GM18867 (cell line): Measurements from ENCODE around the gene COL28A1.
"Not testable (repeated sequence)": the region's sequence is repeated elsewhere in the genome, so short reads cannot be mapped to it uniquely, and the experiment has no call there.

Experiments used
- ATAC-seq: cut with Tn5 transposase; IDR thresholded peaks from one replicate; pipeline ENCODE4 v1.9.1; 2021; ENCODE audit warnings: mild to moderate bottlenecking, moderate library complexity; ENCODE audit not compliant: unreplicated experiment

Gene COL28A1

DNA sequence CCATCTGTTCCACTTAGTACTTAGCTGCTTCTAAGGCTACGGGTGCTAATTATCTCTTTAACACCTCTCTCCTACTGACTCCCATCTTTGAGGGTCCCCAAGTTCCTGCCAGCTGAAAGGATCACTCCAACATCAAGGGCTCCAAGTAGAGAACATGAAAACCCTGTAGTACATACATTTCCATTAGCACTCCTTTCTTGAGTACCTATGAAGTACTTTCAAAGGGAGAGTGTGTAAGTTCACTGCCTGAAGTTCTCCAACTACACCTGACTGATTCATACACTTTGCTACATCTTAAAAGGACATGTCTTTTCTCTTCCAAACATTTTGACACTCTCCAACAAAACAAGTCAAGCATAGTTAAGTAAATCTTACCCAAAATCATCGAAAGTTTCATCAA lies 113.8 kb downstream of the COL28A1 start:
- ATAC-seq = no peak

DNA sequence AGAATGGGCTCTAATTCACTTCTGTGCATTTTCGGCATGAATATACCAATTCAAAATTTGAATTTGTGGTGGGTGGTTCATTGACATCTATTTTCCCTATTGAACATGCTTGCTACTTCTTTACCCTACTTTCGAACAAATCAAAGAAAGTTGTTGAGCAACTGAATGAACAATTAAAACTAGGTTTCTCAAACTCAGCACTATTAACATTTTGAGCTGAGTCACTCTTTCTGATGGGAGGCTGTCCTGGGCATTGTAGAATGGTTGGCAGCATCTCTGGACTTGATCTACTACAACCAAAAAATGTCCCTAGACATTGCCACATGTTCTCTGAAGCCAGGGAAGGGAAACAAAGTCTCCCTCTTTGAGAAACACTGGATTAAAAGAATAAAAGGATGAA lies 116.7 kb downstream of the COL28A1 start:
- no peak for ATAC-seq

DNA sequence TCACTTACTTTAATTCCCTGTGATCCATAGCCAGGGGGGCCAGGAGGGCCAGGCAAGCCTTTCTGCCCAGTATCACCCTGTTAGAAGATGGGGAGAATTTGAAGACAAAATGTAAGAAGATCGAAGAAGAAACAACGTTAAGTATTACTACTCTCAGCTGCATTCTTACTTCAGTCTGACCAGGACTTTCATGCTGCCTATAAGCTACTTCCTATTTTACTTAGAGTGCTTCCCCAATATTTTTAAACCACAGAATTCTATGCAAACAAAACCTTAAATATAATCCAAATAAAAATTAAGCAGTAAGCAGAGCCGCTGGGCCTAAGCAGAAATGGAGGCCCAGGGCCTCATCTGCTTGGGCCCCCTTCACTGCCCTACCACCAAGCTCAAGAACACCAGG lies 117.8 kb downstream of the COL28A1 start:
- no peak for ATAC-seq

DNA sequence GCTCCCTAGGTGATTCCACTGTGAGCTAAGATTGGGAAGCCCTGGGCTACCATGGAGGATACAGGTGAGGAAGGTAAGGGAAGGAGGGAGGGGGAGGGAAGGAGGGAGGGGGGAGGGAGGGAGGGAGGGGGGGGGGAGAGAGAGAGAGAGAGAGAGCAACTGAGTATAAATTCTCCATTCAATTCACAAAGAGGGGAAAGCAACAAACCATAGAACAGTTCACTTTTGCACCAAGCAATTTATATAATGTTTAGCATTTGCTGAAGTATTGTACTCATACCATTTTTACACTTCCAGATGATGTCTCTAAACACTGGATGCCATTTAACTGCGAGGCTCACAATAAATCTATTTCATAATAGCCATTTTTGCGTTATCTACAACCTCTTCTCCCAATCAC lies 118.3 kb downstream of the COL28A1 start:
- no peak for ATAC-seq

DNA sequence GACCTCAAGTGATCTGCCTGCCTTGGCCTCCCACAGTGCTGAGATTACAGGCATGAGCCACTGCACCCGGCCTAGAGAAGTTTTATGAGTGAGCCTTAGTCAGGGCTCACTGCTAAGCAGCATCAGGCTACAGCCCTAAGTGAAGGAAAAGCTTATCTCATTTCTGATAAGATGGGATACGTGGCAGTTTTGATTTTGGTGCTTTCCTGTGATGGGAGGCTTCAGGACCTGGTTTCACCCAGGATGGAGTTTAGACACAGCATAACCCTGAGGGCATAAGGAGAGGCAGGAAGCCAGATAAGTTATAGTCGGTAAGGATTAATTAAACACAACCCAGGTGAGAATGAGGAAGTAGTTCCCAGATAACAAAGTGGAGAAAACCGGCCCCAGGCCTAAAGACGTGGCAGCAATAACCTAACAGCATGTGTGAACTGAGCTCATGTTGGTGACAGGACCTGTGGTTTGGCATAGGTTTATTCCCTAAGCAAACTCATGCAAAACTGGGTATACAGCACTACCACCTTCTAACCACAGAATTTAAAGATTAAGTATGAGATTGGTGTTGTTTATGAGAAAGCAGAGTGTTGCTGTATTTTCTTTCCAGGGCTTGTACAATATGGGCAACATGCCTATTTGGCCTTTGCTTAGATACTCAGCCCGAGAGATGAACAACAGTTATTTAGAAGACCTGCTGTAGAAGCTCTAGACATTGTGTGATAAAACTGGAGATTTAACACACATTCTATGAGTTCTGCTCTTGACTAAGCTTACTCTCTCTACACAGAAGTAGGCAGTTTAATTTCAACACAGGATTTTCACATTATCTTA lies 119.4 kb downstream of the COL28A1 start:
- ATAC-seq = peak; percentile 77

DNA sequence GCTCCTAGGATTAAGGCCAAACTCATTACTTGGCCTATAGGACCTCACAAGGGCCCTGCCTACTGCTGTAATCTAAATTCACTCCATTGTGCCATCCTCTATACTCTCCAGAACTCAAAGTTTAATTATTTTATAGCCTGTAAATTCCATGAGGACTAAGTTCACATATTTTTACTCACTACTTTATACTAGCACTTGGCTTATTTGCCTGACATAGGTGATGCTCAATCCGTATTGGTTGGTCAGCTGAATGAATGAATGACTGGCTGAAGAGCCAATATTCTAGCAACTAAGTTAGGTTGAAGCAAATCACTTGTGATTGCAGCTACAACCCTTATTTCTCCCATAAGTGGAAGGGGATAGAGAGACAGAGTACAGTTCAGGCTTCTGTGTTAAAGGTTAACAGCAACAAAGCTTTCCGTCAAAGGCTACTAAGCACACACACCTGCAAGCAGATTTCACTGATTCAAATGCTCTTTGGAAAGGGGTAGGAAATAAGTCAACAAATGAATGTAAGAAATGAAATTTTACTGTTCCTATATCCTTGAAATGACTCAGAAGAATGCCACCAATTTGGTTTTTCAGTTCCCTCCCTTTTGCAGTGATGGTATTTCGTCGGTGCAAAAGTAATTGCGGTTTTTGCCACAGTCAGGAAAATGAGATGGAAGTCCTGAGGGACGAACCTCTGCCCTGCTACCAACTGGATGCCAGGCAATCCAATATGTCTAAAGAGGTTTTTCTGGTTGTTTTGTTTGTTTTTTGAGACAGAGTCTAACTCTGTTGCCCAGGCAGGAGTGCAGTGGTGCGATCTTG lies 120.7 kb downstream of the COL28A1 start:
- ATAC-seq = no peak

DNA sequence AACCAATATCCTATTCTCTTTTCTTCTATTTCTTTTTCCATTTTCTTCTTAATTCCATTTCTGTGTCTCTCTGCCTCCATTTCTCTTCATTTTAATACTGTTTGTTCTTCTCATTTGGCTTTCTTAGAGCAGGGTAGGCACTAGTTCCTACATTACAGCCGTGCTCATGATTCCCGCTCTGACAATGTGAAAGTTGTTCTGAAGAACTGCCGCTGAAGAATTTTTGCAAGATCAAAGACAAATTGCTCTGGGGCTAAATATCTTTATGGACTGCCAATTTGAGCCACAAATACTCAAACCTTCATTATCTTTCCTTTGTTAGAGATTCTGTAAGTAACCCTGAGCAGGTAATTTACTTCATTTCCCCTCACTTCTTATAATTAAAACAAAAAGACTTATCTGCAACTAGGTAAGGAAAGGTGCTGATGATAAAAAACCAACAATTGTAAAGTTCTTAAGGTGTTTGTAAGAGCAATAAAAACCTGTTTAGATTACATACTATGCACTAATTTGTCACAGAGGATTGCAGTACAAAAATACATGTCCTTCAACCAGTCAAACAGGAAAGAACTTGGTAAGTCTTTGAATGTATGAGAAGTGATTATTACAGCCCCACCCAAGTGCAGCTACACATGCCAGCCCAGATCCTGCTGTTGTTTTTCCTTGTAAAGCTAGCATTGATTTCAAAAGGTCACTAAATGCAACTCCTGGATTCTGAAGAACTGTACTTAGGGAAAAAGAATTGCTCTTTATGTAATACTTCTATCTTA lies 127.5 kb downstream of the COL28A1 start:
- ATAC-seq = no peak

DNA sequence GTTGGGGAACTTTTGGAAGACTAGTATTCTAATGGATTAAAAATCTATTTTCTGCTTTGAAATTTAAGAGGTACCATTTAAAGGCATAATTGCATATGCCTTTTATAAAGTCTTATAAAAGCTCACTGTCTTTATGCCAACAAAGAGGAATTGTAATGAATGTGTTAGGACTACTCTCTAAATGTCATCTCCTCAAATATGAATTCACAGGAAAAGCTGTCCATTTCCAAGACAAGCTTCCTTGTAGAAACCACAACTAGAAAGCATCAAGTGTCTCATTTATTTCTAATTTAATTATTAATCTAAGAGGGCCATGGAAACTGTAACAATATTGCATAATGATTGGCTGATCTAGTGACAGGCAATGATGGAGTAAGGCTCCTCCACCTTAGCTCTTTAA lies 130.2 kb downstream of the COL28A1 start:
- ATAC-seq = no peak

DNA sequence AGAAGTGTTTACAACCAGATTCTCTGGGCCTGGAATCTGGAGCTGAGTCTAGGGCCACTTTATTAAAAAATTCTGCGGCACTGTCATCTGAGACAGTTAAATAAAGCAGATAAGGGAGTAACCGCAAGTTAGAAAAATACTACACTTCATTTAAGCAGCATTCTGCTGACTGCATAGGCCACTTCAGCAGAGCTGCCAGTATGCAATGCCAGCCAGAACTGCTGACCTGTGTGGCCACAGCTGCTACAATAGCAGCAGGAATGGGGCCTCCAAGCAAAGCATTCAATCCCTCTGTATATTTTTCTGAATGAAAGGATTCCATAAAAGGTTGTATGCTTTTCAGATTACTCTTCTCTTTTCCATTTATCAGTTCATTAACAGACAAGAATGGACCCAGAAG lies 136.0 kb downstream of the COL28A1 start:
- no peak for ATAC-seq

DNA sequence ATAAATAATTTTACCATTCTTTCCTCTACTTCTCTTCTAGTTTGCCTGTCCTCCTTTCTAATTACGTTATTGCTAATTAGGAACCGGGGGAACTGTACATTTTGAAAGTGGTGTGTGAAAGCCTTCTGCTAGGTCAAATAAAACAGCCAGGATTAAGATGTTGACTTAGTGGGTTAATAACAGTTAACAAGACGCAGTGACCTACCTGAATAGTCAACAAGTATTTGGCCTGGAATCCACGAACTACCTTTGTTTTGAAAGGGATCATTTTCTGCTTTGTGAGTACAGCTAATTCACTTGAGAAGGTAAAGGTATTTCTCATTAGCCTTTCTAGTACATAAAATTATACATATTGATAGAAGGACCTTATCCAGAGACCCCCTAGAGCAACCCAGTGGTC lies 139.9 kb downstream of the COL28A1 start:
- no peak for ATAC-seq

DNA sequence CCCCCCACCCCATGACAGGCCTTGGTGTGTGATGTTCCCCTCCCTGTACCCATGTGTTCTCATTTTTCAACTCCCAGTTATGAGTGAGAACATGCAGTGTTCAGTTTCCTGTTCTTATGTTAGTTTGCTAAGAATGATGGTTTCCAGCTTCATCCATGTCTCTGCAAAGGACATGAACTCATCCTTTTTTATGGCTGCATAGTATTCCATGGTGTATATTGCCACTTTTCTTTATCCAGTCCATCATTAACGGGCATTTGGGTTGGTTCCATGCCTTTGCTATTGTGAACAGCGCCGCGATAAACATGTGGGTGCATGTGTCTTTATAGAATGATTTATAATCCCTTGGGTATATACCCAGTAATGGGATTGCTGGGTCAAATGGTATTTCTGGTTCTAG lies 147.5 kb downstream of the COL28A1 start:
- not testable (repeated sequence) for ATAC-seq

DNA sequence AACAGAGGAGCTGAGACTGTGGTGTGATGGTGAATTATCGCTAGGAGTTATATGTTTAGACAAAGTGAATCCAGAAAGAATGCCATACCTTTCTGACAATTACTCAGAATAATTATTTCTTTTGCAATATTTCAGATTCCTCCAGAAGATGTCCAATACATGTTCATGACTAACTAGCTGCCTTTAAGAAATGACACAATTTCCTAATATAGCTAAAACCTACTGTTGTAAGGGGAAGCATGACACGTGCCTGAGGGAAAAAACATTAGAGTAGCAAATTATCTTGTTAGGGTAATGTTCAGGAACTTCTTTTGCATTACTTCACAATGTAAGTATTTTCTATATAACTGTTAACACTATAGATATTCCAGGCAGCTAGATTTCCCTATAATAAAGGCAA lies 150.3 kb downstream of the COL28A1 start:
- ATAC-seq = no peak

DNA sequence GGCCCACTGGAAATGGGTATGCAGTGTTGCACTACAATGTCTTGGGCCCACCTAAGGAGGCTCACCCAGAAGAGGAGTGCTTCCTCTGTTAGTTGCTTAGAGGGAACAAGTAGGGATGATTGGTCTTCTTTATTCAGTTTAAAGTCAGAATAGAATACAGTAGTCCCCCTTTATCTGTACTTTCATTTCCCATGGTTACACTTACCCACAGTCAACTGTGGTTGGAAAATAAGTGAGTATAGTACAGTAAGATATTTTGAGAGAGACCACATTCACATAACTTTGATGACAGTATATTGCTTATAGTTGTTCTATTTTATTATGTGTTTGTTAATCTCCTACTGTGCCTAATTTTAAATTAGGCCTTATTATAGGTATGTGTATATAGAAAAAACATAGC lies 151.4 kb downstream of the COL28A1 start:
- no peak for ATAC-seq

DNA sequence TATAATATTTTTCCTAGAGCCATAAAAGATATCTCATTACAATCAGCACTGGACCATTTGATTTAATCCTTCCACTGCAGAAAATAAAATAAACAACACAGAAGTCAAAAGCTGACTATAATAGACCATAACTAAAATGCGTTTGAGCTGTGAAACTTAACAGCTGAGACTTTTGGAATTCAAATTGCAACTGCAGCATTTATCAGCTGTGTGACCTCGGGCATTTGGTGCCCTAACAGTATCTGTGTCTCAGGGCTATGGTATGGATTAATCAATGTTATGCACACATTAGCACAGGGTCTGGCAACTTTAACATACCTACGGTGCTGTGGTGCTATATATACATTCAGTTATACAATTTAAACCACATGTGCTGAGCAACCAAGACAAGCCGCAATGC lies 160.1 kb downstream of the COL28A1 start:
- no peak for ATAC-seq

DNA sequence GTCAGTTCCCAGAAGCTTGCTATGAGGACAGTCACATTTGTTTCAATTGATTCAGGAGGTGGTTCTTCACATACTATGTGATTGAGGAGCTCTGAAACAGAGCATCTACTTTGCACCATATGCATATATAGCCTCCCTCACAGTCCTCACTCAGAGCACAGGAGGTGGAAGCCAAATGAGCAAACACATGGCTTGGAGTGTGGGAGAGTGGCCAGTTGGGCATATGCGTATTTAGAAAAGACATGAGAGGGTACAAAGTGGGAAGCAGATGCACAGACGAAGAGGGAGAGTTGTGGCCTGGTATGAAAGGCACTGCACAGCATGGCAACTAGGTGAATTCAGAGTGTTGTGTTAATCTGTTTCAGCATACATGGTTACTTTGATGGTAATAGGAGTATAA lies 165.6 kb downstream of the COL28A1 start:
- no peak for ATAC-seq

DNA sequence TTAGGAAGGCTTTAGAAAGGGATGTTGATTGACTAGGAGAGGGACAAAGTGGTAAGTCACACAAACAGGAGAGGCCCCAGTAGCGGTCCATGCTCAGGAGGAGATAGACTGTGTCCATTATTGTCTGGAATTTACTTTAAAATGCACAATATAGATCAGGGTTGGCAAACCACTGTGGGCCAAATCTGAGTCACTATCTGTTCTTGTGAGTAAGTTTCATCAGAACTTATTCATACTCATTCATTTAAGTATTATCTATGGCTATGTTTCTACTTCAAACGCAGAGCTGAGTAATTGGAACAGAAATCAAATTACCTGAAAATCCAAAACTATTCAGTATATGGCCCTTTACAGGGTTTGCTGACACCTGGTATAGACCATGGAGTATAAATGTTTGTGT lies 166.5 kb downstream of the COL28A1 start:
- ATAC-seq = no peak

DNA sequence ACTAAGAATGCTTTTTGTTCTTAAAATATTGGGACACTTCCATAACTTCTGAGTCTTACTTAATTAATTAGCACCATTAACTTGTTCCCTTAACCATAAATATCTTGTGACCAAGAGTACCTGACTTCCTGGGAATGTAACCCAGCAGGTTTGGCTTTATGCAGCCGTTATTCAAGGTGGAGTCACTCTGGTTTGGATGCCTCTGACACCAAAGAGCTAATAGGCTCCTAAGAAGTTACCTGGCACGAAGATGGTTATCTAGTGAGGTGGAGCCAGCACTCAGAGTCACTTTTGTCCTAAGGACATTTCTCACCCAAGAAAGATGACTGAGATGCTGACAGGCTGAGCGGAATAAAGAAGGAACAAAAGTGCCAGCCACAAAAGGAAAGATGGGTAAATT lies 181.0 kb downstream of the COL28A1 start:
- ATAC-seq = no peak

DNA sequence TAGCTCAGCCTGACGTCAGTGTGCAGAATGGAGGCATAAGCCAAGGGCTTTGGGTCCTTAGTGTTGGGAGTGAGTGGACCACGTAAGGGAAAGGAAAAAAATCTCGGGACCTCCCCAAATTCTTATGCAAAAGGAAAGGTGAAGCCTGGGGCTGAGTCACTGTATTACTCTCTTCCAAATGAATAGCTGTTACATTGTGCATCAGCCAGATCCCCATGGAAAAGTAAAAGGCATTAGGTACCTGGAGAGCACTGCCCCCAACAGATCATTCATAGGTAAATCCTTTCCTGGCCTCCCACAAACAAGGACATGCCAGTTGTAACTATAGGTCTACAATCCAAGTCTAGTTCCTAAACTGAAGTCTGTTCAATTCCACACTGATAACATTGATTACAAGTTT lies 182.8 kb downstream of the COL28A1 start:
- no peak for ATAC-seq

DNA sequence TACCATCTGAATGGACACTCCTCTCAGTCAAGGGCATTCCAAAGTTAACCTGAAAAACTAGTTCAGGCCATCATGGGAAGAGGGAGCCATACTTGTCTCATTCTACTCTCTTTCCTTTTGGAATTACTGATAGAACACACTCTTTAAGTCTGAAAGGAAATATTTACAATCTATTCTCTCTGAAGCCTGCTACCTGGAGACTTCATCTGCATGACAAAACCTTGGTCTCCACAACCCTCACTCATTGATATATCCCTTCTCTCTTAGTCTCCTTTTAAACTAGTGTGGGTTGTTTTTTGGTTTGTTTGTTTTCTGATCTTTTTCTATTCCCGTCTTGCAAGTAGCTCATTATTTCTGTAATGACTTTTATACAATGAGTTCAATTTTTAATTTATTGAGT lies 183.8 kb downstream of the COL28A1 start:
- ATAC-seq = no peak

DNA sequence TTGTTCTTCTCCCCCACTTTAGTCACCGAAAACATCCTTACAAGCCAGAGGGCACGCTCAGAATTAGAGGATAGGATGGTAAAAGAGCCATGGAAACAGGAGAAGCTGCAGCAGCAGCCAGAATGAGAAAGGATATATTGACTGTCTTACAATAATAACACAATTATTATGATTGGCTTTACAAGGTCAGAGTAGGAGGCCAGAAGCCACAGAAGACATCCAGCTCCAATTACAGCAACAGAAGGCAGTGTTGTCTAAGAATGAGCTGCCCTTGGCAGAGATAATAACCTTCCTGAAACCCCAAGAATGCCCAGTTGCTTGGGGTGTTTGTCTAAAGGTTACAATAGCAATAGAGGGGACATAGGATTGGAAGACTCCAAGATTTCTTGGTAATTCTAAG lies 184.5 kb downstream of the COL28A1 start:
- ATAC-seq = no peak

DNA sequence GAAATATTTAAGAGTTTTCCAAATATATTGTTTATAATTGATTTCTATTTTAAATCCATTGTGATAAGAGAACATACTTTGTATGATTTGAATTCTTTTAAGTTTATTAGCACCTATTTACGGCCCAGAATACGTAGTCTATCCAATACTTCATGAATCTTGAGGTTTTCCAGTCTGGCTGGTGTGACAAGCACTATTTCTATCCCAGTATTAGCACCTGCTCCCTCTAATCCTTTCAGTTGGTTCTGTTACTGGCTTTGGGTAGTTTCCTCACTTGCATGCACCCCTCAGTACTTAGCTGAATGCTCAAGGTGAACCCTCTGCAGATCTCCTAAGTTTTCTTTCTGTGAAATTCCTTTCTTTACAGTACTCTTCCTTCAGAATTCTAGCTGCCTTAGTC lies 186.5 kb downstream of the COL28A1 start:
- ATAC-seq = no peak

DNA sequence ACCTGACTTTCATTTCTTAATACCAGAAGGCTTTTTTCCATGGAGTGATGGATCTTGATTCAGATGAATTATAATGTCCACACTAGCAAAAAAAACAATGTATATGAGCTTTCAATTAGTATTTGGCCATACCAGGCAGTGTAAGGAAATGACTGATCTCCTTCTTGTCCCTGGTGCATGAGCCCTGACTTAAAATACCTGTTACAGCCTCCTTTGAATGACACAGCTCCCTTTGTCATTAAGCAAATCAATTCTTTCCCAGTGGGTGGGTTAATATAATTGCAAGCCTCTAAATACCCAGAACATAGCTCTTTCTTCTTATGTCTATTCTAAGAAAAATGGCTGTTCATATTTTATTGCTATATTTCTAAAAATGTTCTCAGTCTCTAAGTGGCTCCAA lies 188.6 kb downstream of the COL28A1 start:
- ATAC-seq = no peak
